Measurements from ENCODE around the gene TNN. TPM values are rescaled to one million over a fixed set of nuclear protein-coding genes. Genes with fewer than 3 reads are reported as not detected.
A peak's percentile ranks its signal among the peaks of the same experiment; 100 is the strongest.

Gene TNN
- total and polyA plus RNA-seq, 10 of the 15 experiments (the other 5 are each of a cell fraction or from before 2014, with no cell fraction given) = 0.05 to 0.17 (median 0.11) TPM

DNA sequence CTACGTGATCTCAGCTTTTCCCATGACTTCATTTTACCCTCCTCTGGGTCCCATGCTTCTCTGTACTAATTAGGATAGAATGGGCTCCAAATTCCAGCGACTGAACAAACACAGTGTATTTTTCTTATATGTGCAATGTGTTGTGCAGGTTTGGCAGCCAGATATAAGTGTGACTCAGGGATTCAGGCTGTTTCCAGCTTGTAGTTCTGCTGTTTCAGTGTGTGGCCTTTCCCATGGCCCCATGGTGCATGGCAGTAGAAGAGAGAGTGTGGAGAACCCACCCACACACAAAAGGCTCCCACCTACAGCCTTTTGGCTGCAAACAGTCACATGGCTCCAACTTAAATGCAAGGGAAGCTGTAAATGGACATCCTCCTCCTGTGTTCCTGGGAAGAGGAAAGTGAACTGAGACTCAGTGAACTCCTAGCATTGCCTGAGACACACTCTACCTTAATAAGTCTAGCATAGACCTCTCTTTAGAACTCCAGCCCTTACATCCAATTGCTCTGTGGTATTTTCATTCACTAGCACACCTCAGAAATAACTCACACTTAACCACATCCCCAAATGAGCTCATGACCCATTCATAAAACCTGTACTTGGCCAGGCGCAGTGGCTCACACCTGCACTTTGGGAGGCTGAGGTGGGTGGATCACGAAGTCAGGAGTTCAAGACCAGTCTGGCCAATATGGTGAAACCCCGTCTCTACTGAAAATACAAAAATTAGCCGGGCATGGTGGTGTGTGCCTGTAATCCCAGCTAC lies 66.2 kb downstream of the TNN start (continued):
- TF ChIP-seq, protein P1, sequence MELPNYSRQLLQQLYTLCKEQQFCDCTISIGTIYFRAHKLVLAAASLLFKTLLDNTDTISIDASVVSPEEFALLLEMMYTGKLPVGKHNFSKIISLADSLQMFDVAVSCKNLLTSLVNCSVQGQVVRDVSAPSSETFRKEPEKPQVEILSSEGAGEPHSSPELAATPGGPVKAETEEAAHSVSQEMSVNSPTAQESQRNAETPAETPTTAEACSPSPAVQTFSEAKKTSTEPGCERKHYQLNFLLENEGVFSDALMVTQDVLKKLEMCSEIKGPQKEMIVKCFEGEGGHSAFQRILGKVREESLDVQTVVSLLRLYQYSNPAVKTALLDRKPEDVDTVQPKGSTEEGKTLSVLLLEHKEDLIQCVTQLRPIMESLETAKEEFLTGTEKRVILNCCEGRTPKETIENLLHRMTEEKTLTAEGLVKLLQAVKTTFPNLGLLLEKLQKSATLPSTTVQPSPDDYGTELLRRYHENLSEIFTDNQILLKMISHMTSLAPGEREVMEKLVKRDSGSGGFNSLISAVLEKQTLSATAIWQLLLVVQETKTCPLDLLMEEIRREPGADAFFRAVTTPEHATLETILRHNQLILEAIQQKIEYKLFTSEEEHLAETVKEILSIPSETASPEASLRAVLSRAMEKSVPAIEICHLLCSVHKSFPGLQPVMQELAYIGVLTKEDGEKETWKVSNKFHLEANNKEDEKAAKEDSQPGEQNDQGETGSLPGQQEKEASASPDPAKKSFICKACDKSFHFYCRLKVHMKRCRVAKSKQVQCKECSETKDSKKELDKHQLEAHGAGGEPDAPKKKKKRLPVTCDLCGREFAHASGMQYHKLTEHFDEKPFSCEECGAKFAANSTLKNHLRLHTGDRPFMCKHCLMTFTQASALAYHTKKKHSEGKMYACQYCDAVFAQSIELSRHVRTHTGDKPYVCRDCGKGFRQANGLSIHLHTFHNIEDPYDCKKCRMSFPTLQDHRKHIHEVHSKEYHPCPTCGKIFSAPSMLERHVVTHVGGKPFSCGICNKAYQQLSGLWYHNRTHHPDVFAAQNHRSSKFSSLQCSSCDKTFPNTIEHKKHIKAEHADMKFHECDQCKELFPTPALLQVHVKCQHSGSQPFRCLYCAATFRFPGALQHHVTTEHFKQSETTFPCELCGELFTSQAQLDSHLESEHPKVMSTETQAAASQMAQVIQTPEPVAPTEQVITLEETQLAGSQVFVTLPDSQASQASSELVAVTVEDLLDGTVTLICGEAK (IDR thresholded peaks at IDR 0.05; ENCODE audit: borderline replicate concordance) = no peak
- TF ChIP-seq TCF12 (IDR thresholded peaks at IDR 0.05; ENCODE audit: low read depth, low read length) (peak; percentile 74; the same call in 1 of the 2 replicates), IKZF2 (IDR thresholded peaks at IDR 0.05) (no peak), NR2C2 (IDR thresholded peaks at IDR 0.05; ENCODE audit: borderline replicate concordance, control insufficient read depth, insufficient read length, low read depth) (no peak), CBFB (IDR thresholded peaks at IDR 0.05; ENCODE audit: low read depth) (peak; percentile 58; the same call in 1 of the 2 replicates), SP1 (IDR thresholded peaks at IDR 0.05; ENCODE audit: low read depth, low read length) (no peak), ZNF274 (IDR thresholded peaks at IDR 0.05; ENCODE audit: insufficient read depth, insufficient read length) (no peak), TARDBP (IDR thresholded peaks at IDR 0.05; ENCODE audit: borderline replicate concordance) (no peak), ZSCAN29 (IDR thresholded peaks at IDR 0.05) (no peak), FOXK2 (IDR thresholded peaks at IDR 0.05) (no peak), NBN (IDR thresholded peaks at IDR 0.05) (no peak), YBX1 (IDR thresholded peaks at IDR 0.05) (no peak), ZNF207 (IDR thresholded peaks at IDR 0.05; ENCODE audit: borderline replicate concordance) (no peak), ZNF622 (IDR thresholded peaks at IDR 0.05) (no peak), HDAC2 (IDR thresholded peaks at IDR 0.05) (no peak), SUPT20H (IDR thresholded peaks at IDR 0.05; ENCODE audit: borderline replicate concordance, control insufficient read depth, low read depth, low read length) (no peak), HDGF (IDR thresholded peaks at IDR 0.05) (no peak), JUND (IDR thresholded peaks at IDR 0.05; ENCODE audit: low read depth, low read length) (no peak)
- TF ChIP-seq, protein P2, sequence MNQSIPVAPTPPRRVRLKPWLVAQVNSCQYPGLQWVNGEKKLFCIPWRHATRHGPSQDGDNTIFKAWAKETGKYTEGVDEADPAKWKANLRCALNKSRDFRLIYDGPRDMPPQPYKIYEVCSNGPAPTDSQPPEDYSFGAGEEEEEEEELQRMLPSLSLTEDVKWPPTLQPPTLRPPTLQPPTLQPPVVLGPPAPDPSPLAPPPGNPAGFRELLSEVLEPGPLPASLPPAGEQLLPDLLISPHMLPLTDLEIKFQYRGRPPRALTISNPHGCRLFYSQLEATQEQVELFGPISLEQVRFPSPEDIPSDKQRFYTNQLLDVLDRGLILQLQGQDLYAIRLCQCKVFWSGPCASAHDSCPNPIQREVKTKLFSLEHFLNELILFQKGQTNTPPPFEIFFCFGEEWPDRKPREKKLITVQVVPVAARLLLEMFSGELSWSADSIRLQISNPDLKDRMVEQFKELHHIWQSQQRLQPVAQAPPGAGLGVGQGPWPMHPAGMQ (IDR thresholded peaks at IDR 0.05; ENCODE audit: borderline replicate concordance) = no peak
- TF ChIP-seq, protein P3, sequence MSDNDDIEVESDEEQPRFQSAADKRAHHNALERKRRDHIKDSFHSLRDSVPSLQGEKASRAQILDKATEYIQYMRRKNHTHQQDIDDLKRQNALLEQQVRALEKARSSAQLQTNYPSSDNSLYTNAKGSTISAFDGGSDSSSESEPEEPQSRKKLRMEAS (IDR thresholded peaks at IDR 0.05; ENCODE audit: low read depth, low read length) = no peak
- TF ChIP-seq, protein P4, sequence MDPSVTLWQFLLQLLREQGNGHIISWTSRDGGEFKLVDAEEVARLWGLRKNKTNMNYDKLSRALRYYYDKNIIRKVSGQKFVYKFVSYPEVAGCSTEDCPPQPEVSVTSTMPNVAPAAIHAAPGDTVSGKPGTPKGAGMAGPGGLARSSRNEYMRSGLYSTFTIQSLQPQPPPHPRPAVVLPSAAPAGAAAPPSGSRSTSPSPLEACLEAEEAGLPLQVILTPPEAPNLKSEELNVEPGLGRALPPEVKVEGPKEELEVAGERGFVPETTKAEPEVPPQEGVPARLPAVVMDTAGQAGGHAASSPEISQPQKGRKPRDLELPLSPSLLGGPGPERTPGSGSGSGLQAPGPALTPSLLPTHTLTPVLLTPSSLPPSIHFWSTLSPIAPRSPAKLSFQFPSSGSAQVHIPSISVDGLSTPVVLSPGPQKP (IDR thresholded peaks at IDR 0.05; ENCODE audit: low read depth, low read length) = no peak
- TF ChIP-seq, protein P5, sequence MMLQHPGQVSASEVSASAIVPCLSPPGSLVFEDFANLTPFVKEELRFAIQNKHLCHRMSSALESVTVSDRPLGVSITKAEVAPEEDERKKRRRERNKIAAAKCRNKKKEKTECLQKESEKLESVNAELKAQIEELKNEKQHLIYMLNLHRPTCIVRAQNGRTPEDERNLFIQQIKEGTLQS (IDR thresholded peaks at IDR 0.05; ENCODE audit: borderline replicate concordance, extremely low read depth, low read depth, low read length) = no peak
- TF ChIP-seq, protein P6, sequence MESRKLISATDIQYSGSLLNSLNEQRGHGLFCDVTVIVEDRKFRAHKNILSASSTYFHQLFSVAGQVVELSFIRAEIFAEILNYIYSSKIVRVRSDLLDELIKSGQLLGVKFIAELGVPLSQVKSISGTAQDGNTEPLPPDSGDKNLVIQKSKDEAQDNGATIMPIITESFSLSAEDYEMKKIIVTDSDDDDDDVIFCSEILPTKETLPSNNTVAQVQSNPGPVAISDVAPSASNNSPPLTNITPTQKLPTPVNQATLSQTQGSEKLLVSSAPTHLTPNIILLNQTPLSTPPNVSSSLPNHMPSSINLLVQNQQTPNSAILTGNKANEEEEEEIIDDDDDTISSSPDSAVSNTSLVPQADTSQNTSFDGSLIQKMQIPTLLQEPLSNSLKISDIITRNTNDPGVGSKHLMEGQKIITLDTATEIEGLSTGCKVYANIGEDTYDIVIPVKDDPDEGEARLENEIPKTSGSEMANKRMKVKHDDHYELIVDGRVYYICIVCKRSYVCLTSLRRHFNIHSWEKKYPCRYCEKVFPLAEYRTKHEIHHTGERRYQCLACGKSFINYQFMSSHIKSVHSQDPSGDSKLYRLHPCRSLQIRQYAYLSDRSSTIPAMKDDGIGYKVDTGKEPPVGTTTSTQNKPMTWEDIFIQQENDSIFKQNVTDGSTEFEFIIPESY (IDR thresholded peaks at IDR 0.05) = no peak

All from GM12878 (cell line).